K562 (cell line): Measurements from ENCODE around the gene ZNF467. TPM values are rescaled to one million over a fixed set of nuclear protein-coding genes. Genes with fewer than 3 reads are reported as not detected.

Experiments
- CREM ChIP-seq: IDR thresholded peaks from 2 replicates; pipeline ENCODE4 v1.6.1; 2014; ENCODE audit warnings: antibody characterized with exemption, low read depth
- DEAF1 ChIP-seq: fragments of 450-650 bp; formaldehyde crosslinking; IDR thresholded peaks from 2 replicates; pipeline ENCODE4 v1.4.0; 2020; ENCODE audit warnings: mild to moderate bottlenecking, moderate library complexity
- EHMT2 ChIP-seq: fragments of 450-650 bp; IDR thresholded peaks from 2 replicates; pipeline ENCODE4 v1.6.1; 2018; ENCODE audit warnings: antibody characterized with exemption
- EP300 ChIP-seq: IDR thresholded peaks from 2 replicates; pipeline ENCODE4 v1.6.1; 2012; ENCODE audit warnings: low read length, improper control_type of control experiment
- EZH2 ChIP-seq: IDR thresholded peaks from 2 replicates; pipeline ENCODE4 v1.6.1; 2012; ENCODE audit warnings: low read depth, mild to moderate bottlenecking, inconsistent platforms, low read length, borderline replicate concordance
- JUND ChIP-seq, 2 experiments: IDR thresholded peaks; 2 replicates in 1 of 2; 3 replicates in 1 of 2; pipeline ENCODE4 v1.6.1; 2011; ENCODE audit warnings: borderline replicate concordance in 2 of 2, low read depth in 2 of 2, low read length in 2 of 2, improper control_type of control experiment in 1 of 2, missing biosample characterization in 1 of 2, missing genetic modification characterization in 1 of 2, missing genetic modification reagents in 1 of 2
- KDM1A ChIP-seq, 2 experiments: fragments of 450-650 bp; IDR thresholded peaks; 2 replicates each; pipeline ENCODE4 v1.6.1; 2016; ENCODE audit warnings: mild to moderate bottlenecking in 2 of 2
- MCM3 ChIP-seq: fragments of 450-650 bp; IDR thresholded peaks from 2 replicates; pipeline ENCODE4 v1.6.1; 2016
- MCM7 ChIP-seq, 2 experiments: fragments of 450-650 bp; IDR thresholded peaks; 2 replicates each; pipeline ENCODE4 v1.6.1; 2016 to 2018
- MYC ChIP-seq, 2 experiments: fragments of 250-450 bp in 1 of 2; sonication (Bioruptor Pico) in 1 of 2; IDR thresholded peaks; 2 replicates each; pipeline versions ENCODE4 v1.5.1 to v1.6.1; 2012 to 2021; ENCODE audit warnings: low read depth in 2 of 2, borderline replicate concordance in 1 of 2, improper control_type of control experiment in 1 of 2, low read length in 1 of 2, mild to moderate bottlenecking in 1 of 2, moderate library complexity in 1 of 2
- NBN ChIP-seq: fragments of 450-650 bp; IDR thresholded peaks from 2 replicates; pipeline ENCODE4 v1.6.1; 2016; ENCODE audit warnings: low read depth, mild to moderate bottlenecking
- SAFB ChIP-seq: fragments of 200-400 bp; formaldehyde crosslinking; IDR thresholded peaks from 2 replicates; pipeline ENCODE4 v1.6.1; 2017; ENCODE audit warnings: low read depth, low read length, borderline replicate concordance
- SMAD1 ChIP-seq: fragments of 150-350 bp; IDR thresholded peaks from 2 replicates; pipeline ENCODE4 v1.6.1; 2014; ENCODE audit warnings: low read length, low read depth; ENCODE audit not compliant: partially characterized antibody
- TCF15 ChIP-seq: fragments of 250-450 bp; sonication (Bioruptor Pico); IDR thresholded peaks from 2 replicates; pipeline ENCODE4 v1.8.0; 2022; ENCODE audit warnings: moderate library complexity, mild to moderate bottlenecking, inconsistent platforms
- XRCC5 ChIP-seq: fragments of 200-400 bp; formaldehyde crosslinking; IDR thresholded peaks from 2 replicates; pipeline ENCODE4 v1.6.1; 2017; ENCODE audit warnings: low read depth, mild to moderate bottlenecking, low read length
- ZFP1 ChIP-seq: fragments of 450-650 bp; formaldehyde crosslinking; IDR thresholded peaks from 2 replicates; pipeline ENCODE4 v1.4.0; 2020; ENCODE audit warnings: mild to moderate bottlenecking, mixed read lengths
- ZNF24 ChIP-seq: fragments of 450-650 bp; IDR thresholded peaks from 2 replicates; pipeline ENCODE4 v1.6.1; 2016
- ZNF263 ChIP-seq: sonication (generic); formaldehyde crosslinking; IDR thresholded peaks from 2 replicates; pipeline ENCODE4 v1.8.0; 2022; ENCODE audit warnings: mild to moderate bottlenecking, missing genetic modification reagents, borderline replicate concordance
- polyA plus RNA-seq, 8 experiments: library from polyadenylated mRNA; depleted of rRNA in 4 of 8; stranded (reverse) in 5 of 8; unstranded in 3 of 8; fragments of >200 nt; fragmentation: Nextera tagmentation in 2 of 8; fragmentation: Illumina TruSeq in 1 of 8; extraction: Ambion mirVana in 2 of 8; extraction: Trizol in 1 of 8; gene quantifications; 2 replicates each; pipeline versions ENCODE4 v1.2.1 to v1.2.3, GENCODE V29; 2011 to 2014; ENCODE audit warnings: inconsistent platforms in 1 of 8, missing spikeins in 1 of 8
- total RNA-seq, 7 experiments: library from RNA; depleted of rRNA in 6 of 7; stranded (reverse); fragments of >200 nt in 6 of 7; fragmentation: Illumina TruSeq in 2 of 7; extraction: Trizol in 2 of 7; gene quantifications; 2 replicates each; pipeline versions ENCODE4 v1.2.1 to v1.2.3, GENCODE V29; 2011 to 2021; ENCODE audit warnings: low replicate concordance in 1 of 7
- TF ChIP-seq, protein P1 (sequence below): fragments of 250-450 bp; sonication (Bioruptor Pico); IDR thresholded peaks from 2 replicates; pipeline ENCODE4 v1.9.0; 2021; ENCODE audit warnings: mild to moderate bottlenecking, inconsistent platforms
- TF ChIP-seq, protein P2 (sequence below): conservative IDR thresholded peaks from 2 replicates; pipeline ENCODE4 v1.6.1; 2011; ENCODE audit warnings: low read depth, mild to moderate bottlenecking, low read length; ENCODE audit not compliant: control insufficient read depth

ZNF467 gene
- total and polyA plus RNA-seq, 9 of the 15 experiments (the other 6 are each of a cell fraction or from before 2014, with no cell fraction given), result 0.32 to 14.2 (median 1.7) TPM

GRCh38 chr7:149790146-149790548, 16.8 kb upstream of the ZNF467 start (continued):
- TF ChIP-seq, protein P1, sequence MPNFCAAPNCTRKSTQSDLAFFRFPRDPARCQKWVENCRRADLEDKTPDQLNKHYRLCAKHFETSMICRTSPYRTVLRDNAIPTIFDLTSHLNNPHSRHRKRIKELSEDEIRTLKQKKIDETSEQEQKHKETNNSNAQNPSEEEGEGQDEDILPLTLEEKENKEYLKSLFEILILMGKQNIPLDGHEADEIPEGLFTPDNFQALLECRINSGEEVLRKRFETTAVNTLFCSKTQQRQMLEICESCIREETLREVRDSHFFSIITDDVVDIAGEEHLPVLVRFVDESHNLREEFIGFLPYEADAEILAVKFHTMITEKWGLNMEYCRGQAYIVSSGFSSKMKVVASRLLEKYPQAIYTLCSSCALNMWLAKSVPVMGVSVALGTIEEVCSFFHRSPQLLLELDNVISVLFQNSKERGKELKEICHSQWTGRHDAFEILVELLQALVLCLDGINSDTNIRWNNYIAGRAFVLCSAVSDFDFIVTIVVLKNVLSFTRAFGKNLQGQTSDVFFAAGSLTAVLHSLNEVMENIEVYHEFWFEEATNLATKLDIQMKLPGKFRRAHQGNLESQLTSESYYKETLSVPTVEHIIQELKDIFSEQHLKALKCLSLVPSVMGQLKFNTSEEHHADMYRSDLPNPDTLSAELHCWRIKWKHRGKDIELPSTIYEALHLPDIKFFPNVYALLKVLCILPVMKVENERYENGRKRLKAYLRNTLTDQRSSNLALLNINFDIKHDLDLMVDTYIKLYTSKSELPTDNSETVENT (CRISPR knock-in tag), result no peak
- no peak for TF ChIP-seq EP300
- TF ChIP-seq ZFP1 (CRISPR knock-in tag), result no peak
- TF ChIP-seq DEAF1 (CRISPR knock-in tag), result no peak
- TF ChIP-seq KDM1A (IDR thresholded peaks at IDR 0.05), result no peak
- TF ChIP-seq MYC (IDR thresholded peaks at IDR 0.05; ENCODE audit: low read depth, low read length), result peak; percentile 40; the same call in 1 of the 2 replicates
- no peak for TF ChIP-seq MYC (CRISPR knock-in tag; IDR thresholded peaks at IDR 0.05; ENCODE audit: borderline replicate concordance, low read depth)
- no peak for TF ChIP-seq TCF15 (CRISPR knock-in tag)
- TF ChIP-seq XRCC5, result no peak; the same call in 1 of the 2 replicates
- TF ChIP-seq JUND (IDR thresholded peaks at IDR 0.05; ENCODE audit: borderline replicate concordance, low read depth, low read length), result peak; percentile 47; the same call in 1 of the 2 replicates
- TF ChIP-seq JUND (tag; IDR thresholded peaks at IDR 0.05; ENCODE audit: borderline replicate concordance, low read depth, low read length), result no peak; the same call in 2 of the 3 replicates
- TF ChIP-seq, protein P2, sequence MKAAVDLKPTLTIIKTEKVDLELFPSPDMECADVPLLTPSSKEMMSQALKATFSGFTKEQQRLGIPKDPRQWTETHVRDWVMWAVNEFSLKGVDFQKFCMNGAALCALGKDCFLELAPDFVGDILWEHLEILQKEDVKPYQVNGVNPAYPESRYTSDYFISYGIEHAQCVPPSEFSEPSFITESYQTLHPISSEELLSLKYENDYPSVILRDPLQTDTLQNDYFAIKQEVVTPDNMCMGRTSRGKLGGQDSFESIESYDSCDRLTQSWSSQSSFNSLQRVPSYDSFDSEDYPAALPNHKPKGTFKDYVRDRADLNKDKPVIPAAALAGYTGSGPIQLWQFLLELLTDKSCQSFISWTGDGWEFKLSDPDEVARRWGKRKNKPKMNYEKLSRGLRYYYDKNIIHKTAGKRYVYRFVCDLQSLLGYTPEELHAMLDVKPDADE, result 0 out of 2 replicates have a peak, but pooled peaks have one; percentile 29
- no peak for TF ChIP-seq NBN
- TF ChIP-seq MCM7 (IDR thresholded peaks at IDR 0.05), result no peak
- TF ChIP-seq EZH2, result no peak
- TF ChIP-seq ZNF263 (CRISPR knock-in tag), result peak; percentile 55; the same call in 1 of the 2 replicates
- no peak for TF ChIP-seq SMAD1
- TF ChIP-seq SAFB, result peak; percentile 80; the same call in 1 of the 2 replicates
- TF ChIP-seq MCM3, result no peak
- peak; percentile 62 for TF ChIP-seq CREM
- no peak for TF ChIP-seq EHMT2
- TF ChIP-seq ZNF24, result peak; percentile 52; the same call in 1 of the 2 replicates
